Measurements from ENCODE around the gene FILIP1.

Gene FILIP1

GRCh38 chr6:75377386-75377785 lies 116.2 kb downstream of the FILIP1 start:
- no peak for DNase-seq

- DNase-seq = no peak
Observed at GRCh38 chr6:75376347-75377024, 117.1 kb downstream of the FILIP1 start.

- DNase-seq = no peak
Observed at GRCh38 chr6:75374961-75375400, 118.6 kb downstream of the FILIP1 start.

- DNase-seq = no peak
Observed at GRCh38 chr6:75372884-75373283, 120.7 kb downstream of the FILIP1 start.

- DNase-seq = no peak
Observed at GRCh38 chr6:75370011-75370410, 123.6 kb downstream of the FILIP1 start.

GRCh38 chr6:75368864-75369402 lies 124.7 kb downstream of the FILIP1 start:
- no peak for DNase-seq

GRCh38 chr6:75368151-75368779 lies 125.3 kb downstream of the FILIP1 start:
- DNase-seq = no peak

- no peak for DNase-seq
Observed at GRCh38 chr6:75363304-75363703, 130.3 kb downstream of the FILIP1 start.

GRCh38 chr6:75353644-75354043 lies 140.0 kb downstream of the FILIP1 start:
- DNase-seq = no peak

GRCh38 chr6:75351570-75351969 lies 142.0 kb downstream of the FILIP1 start:
- DNase-seq = no peak

- DNase-seq = no peak
Observed at GRCh38 chr6:75350808-75351207, 142.8 kb downstream of the FILIP1 start.

GRCh38 chr6:75350156-75350555 lies 143.4 kb downstream of the FILIP1 start:
- no peak for DNase-seq

- DNase-seq = no peak
Observed at GRCh38 chr6:75349262-75349984, 144.2 kb downstream of the FILIP1 start.

- DNase-seq = no peak
Observed at GRCh38 chr6:75348882-75349261, 144.7 kb downstream of the FILIP1 start.

- no peak for DNase-seq
Observed at GRCh38 chr6:75347898-75348610, 145.5 kb downstream of the FILIP1 start.

- DNase-seq = no peak
Observed at GRCh38 chr6:75345413-75345812, 148.2 kb downstream of the FILIP1 start.

GRCh38 chr6:75344455-75344854 lies 149.1 kb downstream of the FILIP1 start:
- no peak for DNase-seq

GRCh38 chr6:75344021-75344420 lies 149.6 kb downstream of the FILIP1 start:
- DNase-seq = no peak

- no peak for DNase-seq
Observed at GRCh38 chr6:75337835-75338580, 155.6 kb downstream of the FILIP1 start.

- DNase-seq = no peak
Observed at GRCh38 chr6:75334266-75335040, 159.1 kb downstream of the FILIP1 start.

- DNase-seq = no peak
Observed at GRCh38 chr6:75333676-75334200, 159.9 kb downstream of the FILIP1 start.

Data from DMS79 (cell line).